MM.1S (cell line): ENCODE measurements around the gene FEM1C.

ENCODE experiments used
- EZH2 ChIP-seq: fragments of 300-600 bp; sonication (generic); optimal IDR thresholded peaks from 2 replicates; pipeline ENCODE3; 2017; ENCODE audit warnings: low read depth, mild to moderate bottlenecking, antibody characterized with exemption, low read length, mixed read lengths
- TF ChIP-seq, protein P1 (sequence below): fragments of 300-600 bp; sonication (generic); IDR thresholded peaks from 2 replicates; pipeline ENCODE4 v1.5.1; 2016; ENCODE audit warnings: antibody characterized with exemption, low read length, mixed read lengths

DNA sequence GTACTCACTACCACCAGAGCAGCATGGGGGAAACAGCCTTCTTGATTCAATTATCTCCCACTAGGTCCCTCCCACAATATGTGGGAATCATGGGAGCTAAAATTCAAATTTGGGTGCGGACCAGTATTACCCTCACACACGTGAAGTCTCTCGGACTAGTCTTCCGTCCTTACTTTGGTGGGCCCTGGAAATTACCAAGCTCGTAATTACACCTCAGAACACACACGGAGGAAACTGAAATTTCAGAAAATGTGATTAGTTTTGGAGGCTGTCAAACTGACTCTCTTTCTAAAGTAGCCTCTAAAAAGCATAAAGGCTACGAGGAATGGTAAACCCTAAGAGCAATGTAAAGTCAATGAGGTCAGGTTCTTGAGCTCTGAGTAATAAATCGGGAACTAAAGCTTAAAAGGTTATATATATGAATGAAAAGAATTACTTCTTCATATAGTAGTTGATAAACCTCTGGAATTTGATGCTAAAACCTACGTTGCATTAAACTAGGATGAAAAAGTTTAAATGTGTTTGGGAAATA is 842 bp upstream of the FEM1C start:
- TF ChIP-seq, protein P1, sequence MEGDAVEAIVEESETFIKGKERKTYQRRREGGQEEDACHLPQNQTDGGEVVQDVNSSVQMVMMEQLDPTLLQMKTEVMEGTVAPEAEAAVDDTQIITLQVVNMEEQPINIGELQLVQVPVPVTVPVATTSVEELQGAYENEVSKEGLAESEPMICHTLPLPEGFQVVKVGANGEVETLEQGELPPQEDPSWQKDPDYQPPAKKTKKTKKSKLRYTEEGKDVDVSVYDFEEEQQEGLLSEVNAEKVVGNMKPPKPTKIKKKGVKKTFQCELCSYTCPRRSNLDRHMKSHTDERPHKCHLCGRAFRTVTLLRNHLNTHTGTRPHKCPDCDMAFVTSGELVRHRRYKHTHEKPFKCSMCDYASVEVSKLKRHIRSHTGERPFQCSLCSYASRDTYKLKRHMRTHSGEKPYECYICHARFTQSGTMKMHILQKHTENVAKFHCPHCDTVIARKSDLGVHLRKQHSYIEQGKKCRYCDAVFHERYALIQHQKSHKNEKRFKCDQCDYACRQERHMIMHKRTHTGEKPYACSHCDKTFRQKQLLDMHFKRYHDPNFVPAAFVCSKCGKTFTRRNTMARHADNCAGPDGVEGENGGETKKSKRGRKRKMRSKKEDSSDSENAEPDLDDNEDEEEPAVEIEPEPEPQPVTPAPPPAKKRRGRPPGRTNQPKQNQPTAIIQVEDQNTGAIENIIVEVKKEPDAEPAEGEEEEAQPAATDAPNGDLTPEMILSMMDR: no peak
- TF ChIP-seq EZH2: no peak
